RWPE2 (cell line): ENCODE results near the gene POLR2C.

Source experiments
- ATAC-seq: fragments of 200-7000 bp; cut with Tn5 transposase; 3 replicates; pipeline ENCODE4 v1.9.1; 2021; ENCODE audit warnings: low read depth
- DNase-seq: peaks from one replicate; pipeline ENCODE4 v3.0.0-alpha.2; 2020; ENCODE audit warnings: low spot score
- H3K27ac ChIP-seq: fragments of 450-650 bp; 2 replicates; pipeline ENCODE4 v1.5.1; 2017; ENCODE audit warnings: mild to moderate bottlenecking; ENCODE audit not compliant: poor library complexity, severe bottlenecking
- H3K27me3 ChIP-seq: fragments of 250-450 bp; sonication (Bioruptor Pico); 2 replicates; pipeline ENCODE4 v1.5.1; 2021; ENCODE audit warnings: mild to moderate bottlenecking, moderate library complexity; ENCODE audit not compliant: insufficient read depth, poor library complexity, severe bottlenecking
- H3K36me3 ChIP-seq: fragments of 250-450 bp; sonication (Bioruptor Pico); 2 replicates; pipeline ENCODE4 v1.5.1; 2020; ENCODE audit warnings: low read depth, mild to moderate bottlenecking, moderate library complexity
- H3K4me1 ChIP-seq: fragments of 250-450 bp; sonication (Bioruptor Pico); 2 replicates; pipeline ENCODE4 v1.5.1; 2021; ENCODE audit warnings: mild to moderate bottlenecking, moderate library complexity; ENCODE audit not compliant: insufficient read depth, poor library complexity, severe bottlenecking
- H3K4me3 ChIP-seq: fragments of 250-450 bp; sonication (Bioruptor Pico); 2 replicates; pipeline ENCODE4 v1.5.1; 2021; ENCODE audit warnings: mild to moderate bottlenecking, moderate library complexity; ENCODE audit not compliant: severe bottlenecking
- H3K9me3 ChIP-seq: fragments of 250-450 bp; sonication (Bioruptor Pico); 2 replicates; pipeline ENCODE4 v1.5.1; 2021; ENCODE audit warnings: mild to moderate bottlenecking, moderate library complexity; ENCODE audit not compliant: severe bottlenecking
- TF ChIP-seq, protein P1 (sequence below): fragments of 450-650 bp; IDR thresholded peaks from one replicate; pipeline ENCODE4 v1.5.1; 2017; ENCODE audit warnings: mild to moderate bottlenecking, moderate library complexity; ENCODE audit not compliant: poor library complexity, severe bottlenecking

POLR2C gene

DNA sequence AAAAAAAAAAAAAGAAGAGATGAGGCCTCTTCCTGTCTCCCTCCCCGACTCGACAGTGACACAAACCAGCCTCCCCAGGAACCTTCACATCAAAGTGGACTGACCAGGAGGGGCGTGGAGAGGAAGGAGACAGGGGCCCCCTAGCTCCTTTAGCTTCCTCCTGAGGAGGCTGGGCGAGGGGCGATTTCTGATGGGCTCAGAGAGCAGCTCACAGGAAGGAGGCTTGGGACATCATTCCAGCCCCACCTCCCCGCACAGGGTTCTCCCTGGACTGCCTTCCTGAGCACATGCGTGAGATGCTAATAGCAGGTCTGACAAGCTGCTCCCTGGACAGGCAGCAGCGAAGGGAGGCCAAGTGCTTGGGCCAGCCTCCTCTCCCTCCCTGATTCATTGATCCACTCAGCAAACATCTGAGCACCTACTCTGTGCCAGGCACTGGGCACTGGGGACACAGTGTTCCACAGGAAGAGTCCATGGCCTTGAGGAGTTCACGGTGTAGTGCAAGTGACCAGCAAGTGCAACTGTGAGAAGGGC, 38.2 kb downstream of the POLR2C start:
- DNase-seq: no peak
- no peak for ATAC-seq
- no peaks in the 10 kb centered on the region for H3K9me3 ChIP-seq
- no peak overlapping the region for H3K4me3 ChIP-seq
- no peak overlapping the region for H3K27ac ChIP-seq
- H3K27me3 ChIP-seq: no peaks in the 10 kb centered on the region
- H3K36me3 ChIP-seq: no peaks in the 10 kb centered on the region
- TF ChIP-seq, protein P1, sequence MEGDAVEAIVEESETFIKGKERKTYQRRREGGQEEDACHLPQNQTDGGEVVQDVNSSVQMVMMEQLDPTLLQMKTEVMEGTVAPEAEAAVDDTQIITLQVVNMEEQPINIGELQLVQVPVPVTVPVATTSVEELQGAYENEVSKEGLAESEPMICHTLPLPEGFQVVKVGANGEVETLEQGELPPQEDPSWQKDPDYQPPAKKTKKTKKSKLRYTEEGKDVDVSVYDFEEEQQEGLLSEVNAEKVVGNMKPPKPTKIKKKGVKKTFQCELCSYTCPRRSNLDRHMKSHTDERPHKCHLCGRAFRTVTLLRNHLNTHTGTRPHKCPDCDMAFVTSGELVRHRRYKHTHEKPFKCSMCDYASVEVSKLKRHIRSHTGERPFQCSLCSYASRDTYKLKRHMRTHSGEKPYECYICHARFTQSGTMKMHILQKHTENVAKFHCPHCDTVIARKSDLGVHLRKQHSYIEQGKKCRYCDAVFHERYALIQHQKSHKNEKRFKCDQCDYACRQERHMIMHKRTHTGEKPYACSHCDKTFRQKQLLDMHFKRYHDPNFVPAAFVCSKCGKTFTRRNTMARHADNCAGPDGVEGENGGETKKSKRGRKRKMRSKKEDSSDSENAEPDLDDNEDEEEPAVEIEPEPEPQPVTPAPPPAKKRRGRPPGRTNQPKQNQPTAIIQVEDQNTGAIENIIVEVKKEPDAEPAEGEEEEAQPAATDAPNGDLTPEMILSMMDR: no peak
- H3K4me1 ChIP-seq: no peaks in the 10 kb centered on the region

DNA sequence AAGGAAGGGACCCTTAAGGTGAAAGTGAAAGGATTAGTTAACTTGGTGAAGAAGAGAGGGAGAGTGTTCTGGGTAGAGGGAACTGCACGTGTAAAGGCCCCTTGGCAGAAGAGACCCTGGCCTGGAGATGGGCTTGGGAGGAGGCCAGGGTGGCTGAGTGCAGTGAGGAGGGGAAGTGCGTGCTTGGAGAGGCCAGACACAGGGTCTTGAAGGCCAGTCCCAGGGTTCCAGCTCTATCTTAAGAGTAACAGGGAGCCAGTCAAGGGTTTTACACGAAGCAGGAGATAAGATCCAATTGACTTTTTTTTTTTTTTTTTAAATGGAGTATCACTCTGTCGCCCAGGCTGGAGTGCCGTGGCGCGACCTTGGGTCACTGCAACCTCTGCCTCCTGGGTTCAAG, 39.0 kb downstream of the POLR2C start:
- DNase-seq (no peak), ATAC-seq (no peak)
- Histone ChIP-seq H3K9me3 (no peaks in the 10 kb centered on the region), H3K36me3 (no peaks in the 10 kb centered on the region), H3K27ac (no peak overlapping the region), H3K4me1 (no peaks in the 10 kb centered on the region), H3K4me3 (no peak overlapping the region), H3K27me3 (no peaks in the 10 kb centered on the region)
- TF ChIP-seq, protein P1: no peak

DNA sequence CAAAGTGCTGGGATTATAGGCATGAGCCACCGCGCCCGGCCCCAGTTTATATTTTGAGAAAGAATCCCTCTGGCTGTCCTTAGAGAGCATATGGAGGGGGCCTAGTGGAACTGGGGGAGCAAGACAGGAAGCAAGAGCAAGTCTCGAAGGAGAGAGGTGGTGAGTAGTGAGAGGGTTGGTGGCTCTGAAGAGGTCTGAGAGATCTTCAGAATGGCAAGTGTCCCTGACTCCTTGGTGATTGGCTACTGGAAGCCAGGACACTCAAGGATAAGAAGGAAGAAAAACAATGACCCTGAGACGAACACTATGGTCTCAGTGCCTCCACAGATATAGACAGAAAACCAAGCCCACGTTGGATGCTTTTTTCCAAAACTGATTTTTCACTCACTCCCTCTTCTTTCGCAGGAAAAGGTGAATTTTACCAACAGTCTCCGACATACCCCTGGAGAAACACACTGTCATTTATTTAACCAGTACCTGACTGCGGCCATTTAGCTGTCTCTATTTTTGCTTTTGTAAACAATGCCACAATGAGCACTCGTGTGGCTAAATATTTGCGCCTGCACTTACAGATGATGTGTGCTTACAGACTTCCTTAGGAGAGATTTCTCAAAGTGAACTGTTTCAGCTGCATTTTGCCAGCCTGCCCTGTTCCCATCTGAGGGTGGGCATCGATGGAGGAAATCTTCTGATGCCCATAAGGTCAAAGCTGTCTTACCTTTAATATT, 39.7 kb downstream of the POLR2C start:
- TF ChIP-seq, protein P1: no peak
- Histone ChIP-seq H3K4me1 (no peaks in the 10 kb centered on the region), H3K9me3 (no peaks in the 10 kb centered on the region)

DNA sequence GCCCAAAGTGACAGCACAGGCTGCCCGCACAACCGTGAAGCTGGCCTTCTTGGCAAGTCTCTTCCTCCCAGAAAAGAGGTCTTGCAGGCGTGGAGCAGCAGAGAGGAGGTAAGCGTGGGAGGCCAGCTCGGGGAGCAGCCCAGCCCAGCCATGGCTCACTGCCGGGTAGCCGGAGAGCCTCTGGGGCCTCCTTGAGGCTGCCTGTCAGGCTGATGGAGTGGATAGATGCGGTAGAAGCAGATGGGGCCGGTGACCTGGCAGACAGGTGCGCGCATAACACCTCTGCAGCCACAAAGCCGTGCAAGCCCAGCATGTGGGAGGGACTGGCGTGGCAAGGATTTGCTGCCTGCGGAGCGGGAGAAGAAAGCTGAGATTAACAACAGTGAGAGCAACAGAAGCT, 40.9 kb downstream of the POLR2C start:
- TF ChIP-seq, protein P1: no peak
- ATAC-seq: no peak

More for the DNA sequence above, 39.7 kb downstream of the POLR2C start:
- Histone ChIP-seq H3K27ac (no peak overlapping the region), H3K36me3 (no peaks in the 10 kb centered on the region), H3K4me3 (no peak overlapping the region), H3K27me3 (no peaks in the 10 kb centered on the region)
- DNase-seq (no peak), ATAC-seq (no peak)

DNA sequence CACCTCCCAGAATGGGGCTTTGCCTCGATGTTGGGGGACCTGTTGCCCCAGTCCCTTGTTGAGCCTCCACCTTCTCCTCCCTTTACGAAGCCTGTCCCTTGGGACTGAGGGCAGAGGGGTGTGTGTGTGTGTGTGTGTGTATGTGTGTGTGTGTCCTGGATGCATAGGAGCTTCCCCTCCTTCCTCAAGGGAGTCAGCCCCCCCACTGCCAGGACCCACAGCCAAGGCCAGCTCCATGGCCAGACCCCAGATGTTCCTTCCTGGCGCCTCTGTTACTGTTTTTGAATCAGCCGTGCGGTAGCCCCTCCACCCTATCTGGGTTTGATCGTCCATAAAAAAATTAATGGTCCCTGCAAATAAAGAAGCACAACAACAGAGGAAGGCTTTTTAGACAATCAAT, 41.5 kb downstream of the POLR2C start:
- no peaks in the 10 kb centered on the region for H3K4me1 ChIP-seq
- ATAC-seq (no peak), DNase-seq (no peak)
- H3K27me3 ChIP-seq: no peaks in the 10 kb centered on the region
- H3K27ac ChIP-seq: no peak overlapping the region
- H3K9me3 ChIP-seq: no peaks in the 10 kb centered on the region
- no peaks in the 10 kb centered on the region for H3K36me3 ChIP-seq
- TF ChIP-seq, protein P1: no peak
- H3K4me3 ChIP-seq: no peak overlapping the region

More for the DNA sequence above, 40.9 kb downstream of the POLR2C start:
- no peak for DNase-seq
- H3K27me3 ChIP-seq: no peaks in the 10 kb centered on the region
- H3K9me3 ChIP-seq: no peaks in the 10 kb centered on the region
- H3K36me3 ChIP-seq: no peaks in the 10 kb centered on the region
- no peak overlapping the region for H3K4me3 ChIP-seq
- H3K4me1 ChIP-seq: no peaks in the 10 kb centered on the region
- no peak overlapping the region for H3K27ac ChIP-seq
